ENCODE measurements around the gene PLCH2.

DNA sequence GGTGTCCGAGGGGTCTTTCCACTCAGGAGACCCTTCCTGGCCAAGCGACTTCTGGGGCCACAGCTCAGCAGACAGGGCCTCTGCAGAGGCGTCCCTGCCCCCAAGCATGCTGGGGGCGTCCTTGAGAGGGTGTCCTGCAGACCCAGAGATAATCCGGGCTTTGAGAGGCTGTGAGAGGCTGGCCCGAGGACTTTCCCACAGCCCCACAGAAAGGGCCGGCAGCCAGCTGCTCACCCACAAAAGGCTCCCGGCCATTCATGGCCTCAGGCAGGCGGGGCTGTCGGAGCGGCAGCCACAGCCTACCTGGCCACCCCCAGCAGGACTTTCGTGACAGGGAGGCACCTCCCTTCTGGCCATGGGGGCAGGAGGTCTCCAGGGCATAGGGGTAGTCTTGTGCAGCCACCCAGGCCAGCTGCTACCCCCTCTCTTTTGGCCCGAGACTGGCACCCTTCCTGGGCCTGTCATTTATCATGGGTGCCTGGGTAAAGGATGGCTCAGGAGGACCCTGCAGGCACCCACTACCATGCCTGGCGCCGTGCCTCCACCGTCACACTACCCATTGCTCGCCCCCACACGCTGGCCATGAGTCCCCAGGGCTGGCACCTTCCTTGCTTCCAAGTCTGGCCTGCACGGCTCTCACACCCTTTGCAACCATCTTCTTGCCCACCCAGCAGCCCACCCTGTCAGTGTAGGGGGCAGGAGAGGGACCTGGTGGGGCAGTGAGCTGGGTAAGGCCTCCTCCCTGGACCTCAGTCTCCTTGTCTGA, 69.0 kb downstream of the PLCH2 start:
- TF ChIP-seq, protein P1, sequence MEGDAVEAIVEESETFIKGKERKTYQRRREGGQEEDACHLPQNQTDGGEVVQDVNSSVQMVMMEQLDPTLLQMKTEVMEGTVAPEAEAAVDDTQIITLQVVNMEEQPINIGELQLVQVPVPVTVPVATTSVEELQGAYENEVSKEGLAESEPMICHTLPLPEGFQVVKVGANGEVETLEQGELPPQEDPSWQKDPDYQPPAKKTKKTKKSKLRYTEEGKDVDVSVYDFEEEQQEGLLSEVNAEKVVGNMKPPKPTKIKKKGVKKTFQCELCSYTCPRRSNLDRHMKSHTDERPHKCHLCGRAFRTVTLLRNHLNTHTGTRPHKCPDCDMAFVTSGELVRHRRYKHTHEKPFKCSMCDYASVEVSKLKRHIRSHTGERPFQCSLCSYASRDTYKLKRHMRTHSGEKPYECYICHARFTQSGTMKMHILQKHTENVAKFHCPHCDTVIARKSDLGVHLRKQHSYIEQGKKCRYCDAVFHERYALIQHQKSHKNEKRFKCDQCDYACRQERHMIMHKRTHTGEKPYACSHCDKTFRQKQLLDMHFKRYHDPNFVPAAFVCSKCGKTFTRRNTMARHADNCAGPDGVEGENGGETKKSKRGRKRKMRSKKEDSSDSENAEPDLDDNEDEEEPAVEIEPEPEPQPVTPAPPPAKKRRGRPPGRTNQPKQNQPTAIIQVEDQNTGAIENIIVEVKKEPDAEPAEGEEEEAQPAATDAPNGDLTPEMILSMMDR (IDR thresholded peaks at IDR 0.05), result no peak
- TF ChIP-seq MEF2A (IDR thresholded peaks at IDR 0.05; ENCODE audit: borderline replicate concordance, low read depth) (no peak), JUND (IDR thresholded peaks at IDR 0.05) (no peak), FOXM1 (IDR thresholded peaks at IDR 0.05; ENCODE audit: low read depth) (no peak), RFX5 (IDR thresholded peaks at IDR 0.05; ENCODE audit: low read length) (no peak), POLR2AphosphoS5 (IDR thresholded peaks at IDR 0.05; ENCODE audit: low read depth, low read length) (no peak), EZH2phosphoT487 (IDR thresholded peaks at IDR 0.05; ENCODE audit: borderline replicate concordance, low read depth) (no peak), GATA2 (CRISPR knock-in tag; IDR thresholded peaks at IDR 0.05) (no peak), YY1 (IDR thresholded peaks at IDR 0.05; ENCODE audit: low read depth) (no peak), TEAD4 (IDR thresholded peaks at IDR 0.05; ENCODE audit: borderline replicate concordance, insufficient read depth) (no peak), ELF1 (IDR thresholded peaks at IDR 0.05) (no peak), RAD21 (IDR thresholded peaks at IDR 0.05; ENCODE audit: low read length) (no peak)
- TF ChIP-seq, protein P2, sequence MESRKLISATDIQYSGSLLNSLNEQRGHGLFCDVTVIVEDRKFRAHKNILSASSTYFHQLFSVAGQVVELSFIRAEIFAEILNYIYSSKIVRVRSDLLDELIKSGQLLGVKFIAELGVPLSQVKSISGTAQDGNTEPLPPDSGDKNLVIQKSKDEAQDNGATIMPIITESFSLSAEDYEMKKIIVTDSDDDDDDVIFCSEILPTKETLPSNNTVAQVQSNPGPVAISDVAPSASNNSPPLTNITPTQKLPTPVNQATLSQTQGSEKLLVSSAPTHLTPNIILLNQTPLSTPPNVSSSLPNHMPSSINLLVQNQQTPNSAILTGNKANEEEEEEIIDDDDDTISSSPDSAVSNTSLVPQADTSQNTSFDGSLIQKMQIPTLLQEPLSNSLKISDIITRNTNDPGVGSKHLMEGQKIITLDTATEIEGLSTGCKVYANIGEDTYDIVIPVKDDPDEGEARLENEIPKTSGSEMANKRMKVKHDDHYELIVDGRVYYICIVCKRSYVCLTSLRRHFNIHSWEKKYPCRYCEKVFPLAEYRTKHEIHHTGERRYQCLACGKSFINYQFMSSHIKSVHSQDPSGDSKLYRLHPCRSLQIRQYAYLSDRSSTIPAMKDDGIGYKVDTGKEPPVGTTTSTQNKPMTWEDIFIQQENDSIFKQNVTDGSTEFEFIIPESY (IDR thresholded peaks at IDR 0.05; ENCODE audit: borderline replicate concordance, low read depth), result no peak
- TF ChIP-seq, protein P3, sequence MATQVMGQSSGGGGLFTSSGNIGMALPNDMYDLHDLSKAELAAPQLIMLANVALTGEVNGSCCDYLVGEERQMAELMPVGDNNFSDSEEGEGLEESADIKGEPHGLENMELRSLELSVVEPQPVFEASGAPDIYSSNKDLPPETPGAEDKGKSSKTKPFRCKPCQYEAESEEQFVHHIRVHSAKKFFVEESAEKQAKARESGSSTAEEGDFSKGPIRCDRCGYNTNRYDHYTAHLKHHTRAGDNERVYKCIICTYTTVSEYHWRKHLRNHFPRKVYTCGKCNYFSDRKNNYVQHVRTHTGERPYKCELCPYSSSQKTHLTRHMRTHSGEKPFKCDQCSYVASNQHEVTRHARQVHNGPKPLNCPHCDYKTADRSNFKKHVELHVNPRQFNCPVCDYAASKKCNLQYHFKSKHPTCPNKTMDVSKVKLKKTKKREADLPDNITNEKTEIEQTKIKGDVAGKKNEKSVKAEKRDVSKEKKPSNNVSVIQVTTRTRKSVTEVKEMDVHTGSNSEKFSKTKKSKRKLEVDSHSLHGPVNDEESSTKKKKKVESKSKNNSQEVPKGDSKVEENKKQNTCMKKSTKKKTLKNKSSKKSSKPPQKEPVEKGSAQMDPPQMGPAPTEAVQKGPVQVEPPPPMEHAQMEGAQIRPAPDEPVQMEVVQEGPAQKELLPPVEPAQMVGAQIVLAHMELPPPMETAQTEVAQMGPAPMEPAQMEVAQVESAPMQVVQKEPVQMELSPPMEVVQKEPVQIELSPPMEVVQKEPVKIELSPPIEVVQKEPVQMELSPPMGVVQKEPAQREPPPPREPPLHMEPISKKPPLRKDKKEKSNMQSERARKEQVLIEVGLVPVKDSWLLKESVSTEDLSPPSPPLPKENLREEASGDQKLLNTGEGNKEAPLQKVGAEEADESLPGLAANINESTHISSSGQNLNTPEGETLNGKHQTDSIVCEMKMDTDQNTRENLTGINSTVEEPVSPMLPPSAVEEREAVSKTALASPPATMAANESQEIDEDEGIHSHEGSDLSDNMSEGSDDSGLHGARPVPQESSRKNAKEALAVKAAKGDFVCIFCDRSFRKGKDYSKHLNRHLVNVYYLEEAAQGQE (IDR thresholded peaks at IDR 0.05; ENCODE audit: low read depth, low read length), result no peak
